Left lung (tissue), 10 donors: ENCODE measurements around the gene AKAP13. TPM values are rescaled to one million over a fixed set of nuclear protein-coding genes. Genes with fewer than 3 reads are reported as not detected.

Experiments used
- ATAC-seq: fragments of 200-7000 bp; cut with Tn5 transposase; one replicate; pipeline ENCODE4 v1.9.1; 2020; ENCODE audit warnings: moderate library complexity
- DNase-seq, 4 donors: peaks; one replicate each; pipeline ENCODE4 v3.0.0-alpha.2; 2013 to 2020
- H3K27ac ChIP-seq, 2 donors: fragments of 200-600 bp; sonication (generic) in 1 of 2; one replicate each; pipeline versions ENCODE4 v1.5.0 to v1.8.0; 2020 to 2021
- H3K27me3 ChIP-seq, 2 donors: fragments of 200-600 bp; sonication (generic) in 1 of 2; one replicate each; pipeline versions ENCODE4 v1.5.0 to v1.8.0; 2020 to 2021
- H3K36me3 ChIP-seq, 2 donors: fragments of 200-600 bp; sonication (generic) in 1 of 2; one replicate each; pipeline versions ENCODE4 v1.5.0 to v1.8.0; 2020 to 2021
- H3K4me1 ChIP-seq, 2 donors: fragments of 200-600 bp; one replicate each; pipeline ENCODE4 v1.8.0; 2021
- H3K4me3 ChIP-seq, 2 donors: fragments of 200-600 bp; sonication (generic) in 1 of 2; one replicate each; pipeline versions ENCODE4 v1.5.0 to v1.8.0; 2020 to 2021; ENCODE audit warnings: mild to moderate bottlenecking in 1 of 2
- H3K9me3 ChIP-seq, 2 donors: fragments of 200-600 bp; sonication (generic) in 1 of 2; one replicate each; pipeline versions ENCODE4 v1.5.0 to v1.8.0; 2020 to 2021
- CTCF ChIP-seq, 2 donors: fragments of 200-600 bp; sonication (generic) in 1 of 2; IDR thresholded peaks; one replicate each; pipeline versions ENCODE4 v1.5.0 to v1.8.0; 2021; ENCODE audit warnings: antibody characterized with exemption in 2 of 2
- intact Hi-C, 2 donors: fragments of 100-400 bp; cut with DNase I; formaldehyde crosslinking; loops; one replicate each; pipeline versions ENCODE4 v1.11.2 to v1.14.2; 2022
- polyA plus RNA-seq, 6 donors: library from polyadenylated mRNA; unstranded; fragments of 120-200 nt; gene quantifications; one replicate each; pipeline ENCODE4 v1.2.1, GENCODE V29; 2013; ENCODE audit not compliant: insufficient read length in 6 of 6
- total RNA-seq, 2 donors: library from RNA; stranded (reverse); fragmentation: NEBNext Ultra II Directional; extraction: Animal tissue kit (Norgen Biotek cat#: 25700); gene quantifications; one replicate each; pipeline ENCODE4 v1.2.1, GENCODE V29; 2021
- donor health status: DM: no; HTN: yes; CAD: no.
- donor health status: DM: no; HTN: no; CAD: no.

Gene AKAP13
- total and polyA plus RNA-seq, 8 donors = 93.6 to 346 (median 102) TPM

- H3K4me3 ChIP-seq = no peak overlapping the region
- intact Hi-C loops = no loop called here
- peak overlapping the region; percentile 50 to 80 for H3K27ac ChIP-seq
- no peaks in the 10 kb centered on the region for H3K27me3 ChIP-seq
- no peaks in the 10 kb centered on the region for H3K9me3 ChIP-seq
- ATAC-seq (no peak), DNase-seq (no peak)
- peaks cover 0 to 12% of the 10 kb centered on the region in 2 donors for H3K36me3 ChIP-seq
- TF ChIP-seq CTCF (IDR thresholded peaks at IDR 0.05) = no peak
- H3K4me1 ChIP-seq = peaks cover 16 to 88% of the 10 kb centered on the region in 2 donors
These were observed 177.0 kb downstream of the AKAP13 start for GRCh38 chr15:85557385-85557784.

- H3K4me1 ChIP-seq = peaks cover 19 to 90% of the 10 kb centered on the region in 2 donors
- DNase-seq = no peak
- no peaks in the 10 kb centered on the region for H3K9me3 ChIP-seq
- peak overlapping the region; percentile 8 to 36 for H3K27ac ChIP-seq
- intact Hi-C loops = no loop called here
- no peak overlapping the region for H3K4me3 ChIP-seq
- no peaks in the 10 kb centered on the region for H3K27me3 ChIP-seq
- TF ChIP-seq CTCF (IDR thresholded peaks at IDR 0.05) = no peak
- ATAC-seq = no peak
- H3K36me3 ChIP-seq = peaks cover 0 to 5% of the 10 kb centered on the region in 2 donors
These were observed 178.4 kb downstream of the AKAP13 start for GRCh38 chr15:85558848-85559247.

- ATAC-seq (no peak), DNase-seq (no peak)
- no peaks in the 10 kb centered on the region for H3K27me3 ChIP-seq
- no peak for TF ChIP-seq CTCF (IDR thresholded peaks at IDR 0.05)
- peaks cover 0 to 5% of the 10 kb centered on the region in 2 donors for H3K36me3 ChIP-seq
- intact Hi-C loops = no loop called here
- H3K4me3 ChIP-seq = no peak overlapping the region
- H3K27ac ChIP-seq = peak overlapping the region in 1 of 2 donors; percentile 36
- peaks cover 22 to 90% of the 10 kb centered on the region in 2 donors for H3K4me1 ChIP-seq
- no peaks in the 10 kb centered on the region for H3K9me3 ChIP-seq
These were observed 179.1 kb downstream of the AKAP13 start for GRCh38 chr15:85559530-85559929.

GRCh38 chr15:85562824-85563223 lies 182.4 kb downstream of the AKAP13 start:
- no peak overlapping the region for H3K4me3 ChIP-seq
- DNase-seq = no peak
- H3K36me3 ChIP-seq = peaks cover 0 to 5% of the 10 kb centered on the region in 2 donors
- H3K4me1 ChIP-seq = peaks cover 12 to 84% of the 10 kb centered on the region in 2 donors
- intact Hi-C loops = no loop called here
- no peaks in the 10 kb centered on the region for H3K9me3 ChIP-seq
- TF ChIP-seq CTCF (IDR thresholded peaks at IDR 0.05) = no peak
- no peaks in the 10 kb centered on the region for H3K27me3 ChIP-seq
- no peak for ATAC-seq
- peak overlapping the region; percentile 55 to 60 for H3K27ac ChIP-seq

- Histone ChIP-seq H3K4me3 (no peak overlapping the region), H3K27ac (peak overlapping the region; percentile 55 to 60), H3K4me1 (peaks cover 9 to 84% of the 10 kb centered on the region in 2 donors), H3K9me3 (no peaks in the 10 kb centered on the region), H3K36me3 (peaks cover 0 to 5% of the 10 kb centered on the region in 2 donors), H3K27me3 (no peaks in the 10 kb centered on the region)
- intact Hi-C loops = no loop called here
- peak; percentile 82 for ATAC-seq
- no peak for DNase-seq
- TF ChIP-seq CTCF (IDR thresholded peaks at IDR 0.05) = no peak
These were observed 182.9 kb downstream of the AKAP13 start for GRCh38 chr15:85563328-85563727.
